LNCAP (cell line): Measurements from ENCODE around the gene ARL15.

ENCODE experiments used
- CTCF ChIP-seq: fragments of 450-650 bp; IDR thresholded peaks from 2 replicates; pipeline ENCODE4 v1.5.1; 2017; ENCODE audit warnings: mild to moderate bottlenecking

Gene ARL15

GRCh38 chr5:53972314-53972713, 338.1 kb downstream of the ARL15 start:
- no peak for TF ChIP-seq CTCF

GRCh38 chr5:53971551-53971950, 338.8 kb downstream of the ARL15 start:
- TF ChIP-seq CTCF = no peak

- TF ChIP-seq CTCF = no peak
Measured at GRCh38 chr5:53971131-53971530, 339.2 kb downstream of the ARL15 start.

GRCh38 chr5:53970475-53970874, 339.9 kb downstream of the ARL15 start:
- TF ChIP-seq CTCF = no peak

GRCh38 chr5:53969176-53969730, 341.1 kb downstream of the ARL15 start:
- TF ChIP-seq CTCF = no peak

- TF ChIP-seq CTCF = no peak
Measured at GRCh38 chr5:53965459-53965858, 344.9 kb downstream of the ARL15 start.

- no peak for TF ChIP-seq CTCF
Measured at GRCh38 chr5:53963958-53964357, 346.4 kb downstream of the ARL15 start.

- no peak for TF ChIP-seq CTCF
Measured at GRCh38 chr5:53962306-53962705, 348.1 kb downstream of the ARL15 start.
